Urothelium cell line (cell line): Measurements from ENCODE around the gene EEF1AKMT1.
"Not testable (repeated sequence)": the region's sequence is repeated elsewhere in the genome, so short reads cannot be mapped to it uniquely, and the experiment has no call there.

ENCODE experiments used
- DNase-seq: peaks from one replicate; pipeline ENCODE4 v3.0.0; 2011; ENCODE audit warnings: low spot score, mixed read lengths
- FAIRE-seq: peaks from 2 replicates; lab custom pipeline; 2011; peaks lifted over from hg19 to GRCh38; lab: Jason Lieb, UNC

The EEF1AKMT1 gene

GRCh38 chr13:20702530-20702914 lies 71.2 kb downstream of the EEF1AKMT1 start:
- FAIRE-seq (no peak), DNase-seq (no peak)

DNA sequence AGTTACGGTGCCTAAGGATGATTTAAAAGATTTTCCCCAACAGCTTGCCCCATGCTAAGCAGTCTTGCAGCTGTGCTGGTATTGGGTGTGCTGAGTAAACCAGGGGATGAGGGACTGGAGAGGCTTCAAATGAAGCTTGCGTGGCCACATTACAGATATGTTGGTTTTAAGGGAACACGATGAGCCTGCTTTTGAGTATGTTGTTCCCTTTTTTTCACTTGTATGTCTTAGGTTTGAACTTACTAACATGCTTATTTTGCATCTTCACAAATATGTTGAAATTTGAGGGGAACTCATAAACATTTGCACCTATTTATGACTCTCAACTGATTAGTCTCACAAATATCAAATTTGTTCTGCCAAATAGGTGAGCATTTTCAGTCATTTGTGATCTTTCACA lies 72.3 kb downstream of the EEF1AKMT1 start:
- FAIRE-seq (no peak), DNase-seq (no peak)

DNA sequence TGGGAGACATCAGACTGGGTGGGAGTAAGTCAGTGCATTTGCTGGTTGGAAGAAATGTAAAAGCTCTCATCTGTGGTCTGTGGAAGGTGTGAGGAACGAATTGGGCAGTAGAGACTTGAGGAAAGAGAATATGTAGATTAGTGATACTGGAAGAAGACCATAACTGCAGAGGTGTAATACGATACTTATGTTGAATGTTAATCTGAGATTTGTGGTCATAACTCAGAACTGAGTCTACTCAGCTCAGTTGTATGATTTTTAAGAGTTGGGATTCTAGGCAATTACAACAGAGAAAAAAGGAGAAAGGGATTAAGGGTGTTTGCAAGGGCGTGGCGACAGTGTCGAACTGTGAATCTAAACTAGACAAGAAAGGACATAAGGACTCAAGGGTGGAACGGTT lies 73.5 kb downstream of the EEF1AKMT1 start:
- no peak for DNase-seq
- FAIRE-seq, result no peak

GRCh38 chr13:20699715-20700114 lies 74.0 kb downstream of the EEF1AKMT1 start:
- DNase-seq (no peak), FAIRE-seq (no peak)

- DNase-seq (no peak), FAIRE-seq (no peak)
Measured at GRCh38 chr13:20696073-20696472, 77.7 kb downstream of the EEF1AKMT1 start.

- FAIRE-seq (no peak), DNase-seq (no peak)
Measured at GRCh38 chr13:20691616-20692015, 82.1 kb downstream of the EEF1AKMT1 start.

DNA sequence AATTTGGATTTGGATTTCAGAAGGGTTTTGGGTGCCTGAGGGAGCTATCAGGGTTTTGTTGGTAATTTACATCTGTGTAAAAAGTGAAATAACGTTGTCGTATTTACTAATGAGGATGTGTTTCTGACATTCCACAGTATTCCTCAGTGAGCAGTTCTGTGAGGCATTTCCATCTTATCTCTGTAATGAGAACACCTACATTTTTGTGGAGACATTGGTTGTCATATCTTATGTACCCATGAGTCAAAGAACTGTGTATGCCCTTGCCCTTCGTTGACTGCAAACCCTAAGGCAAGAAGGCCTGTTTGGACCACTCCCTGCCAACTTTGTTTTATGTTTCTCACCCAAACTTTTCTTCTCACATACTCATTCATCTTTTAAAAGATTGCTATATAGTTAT lies 84.5 kb downstream of the EEF1AKMT1 start:
- FAIRE-seq, result no peak
- DNase-seq, result no peak

- FAIRE-seq (no peak), DNase-seq (no peak)
Measured at GRCh38 chr13:20686863-20687579, 86.7 kb downstream of the EEF1AKMT1 start.

GRCh38 chr13:20686167-20686566 lies 87.6 kb downstream of the EEF1AKMT1 start:
- FAIRE-seq, result no peak
- no peak for DNase-seq

GRCh38 chr13:20685092-20685491 lies 88.7 kb downstream of the EEF1AKMT1 start:
- FAIRE-seq (no peak), DNase-seq (no peak)

DNA sequence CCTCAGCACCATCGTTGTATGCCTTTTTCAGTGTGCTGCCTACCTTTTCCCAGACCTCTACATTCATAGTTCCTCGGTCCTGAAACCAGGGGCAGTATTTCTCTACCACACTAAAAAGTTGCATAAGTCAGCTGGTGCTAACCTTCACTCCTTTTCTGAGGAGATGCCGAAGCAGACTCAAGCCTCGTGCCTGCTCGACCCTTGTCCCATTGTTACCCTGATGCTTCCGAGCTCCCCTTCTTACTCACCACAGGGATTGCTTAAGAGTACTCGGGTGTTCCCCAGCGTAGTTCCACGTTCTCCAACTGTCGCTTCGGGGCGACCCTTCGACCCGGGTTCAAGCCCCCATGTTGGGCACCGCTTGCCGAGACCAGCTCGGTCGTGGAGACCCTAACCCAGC lies 89.2 kb downstream of the EEF1AKMT1 start:
- FAIRE-seq (no peak), DNase-seq (no peak)

GRCh38 chr13:20684041-20684440 lies 89.7 kb downstream of the EEF1AKMT1 start:
- FAIRE-seq (no peak), DNase-seq (no peak)

DNA sequence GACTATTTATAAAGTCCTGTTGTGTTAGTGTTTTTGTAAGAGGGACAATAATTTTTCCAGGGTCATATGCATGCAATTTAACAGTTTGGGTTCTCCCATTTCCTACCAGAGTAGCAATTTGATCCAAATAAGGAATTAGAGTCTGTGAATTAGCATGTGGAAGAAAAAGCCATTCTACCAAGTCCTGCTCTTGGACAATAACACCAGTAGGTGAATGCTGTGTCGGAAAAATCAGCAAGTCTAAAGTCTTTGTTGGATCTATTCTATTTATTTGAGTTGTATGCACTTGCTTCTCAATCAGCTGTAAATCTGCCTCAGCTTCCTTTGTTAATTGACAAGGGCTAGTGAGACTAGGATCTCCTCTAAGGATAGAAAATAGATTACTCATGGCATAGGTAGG lies 91.7 kb downstream of the EEF1AKMT1 start:
- DNase-seq (no peak), FAIRE-seq (no peak)

DNA sequence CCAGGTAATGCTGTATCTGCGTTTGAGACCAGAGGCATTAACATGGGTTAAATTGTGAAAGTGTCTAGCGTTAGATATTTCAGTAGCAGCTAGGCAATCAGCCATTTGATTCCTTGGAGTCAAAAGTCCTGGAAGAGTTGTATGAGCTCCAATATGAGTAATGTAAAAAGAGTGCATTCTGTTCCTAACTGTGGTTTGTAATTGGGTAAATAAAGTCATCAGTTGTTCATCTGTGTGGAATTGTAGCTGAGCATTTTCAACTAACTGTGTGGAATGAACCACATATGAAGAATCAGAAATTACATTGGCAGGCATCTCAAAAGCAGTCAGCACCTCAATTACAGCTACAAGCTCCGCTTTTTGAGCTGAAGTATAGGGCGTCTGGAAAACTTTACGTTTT lies 92.3 kb downstream of the EEF1AKMT1 start:
- not testable (repeated sequence) for DNase-seq

GRCh38 chr13:20680416-20681080 lies 93.2 kb downstream of the EEF1AKMT1 start:
- DNase-seq, result no peak
- FAIRE-seq, result no peak

More for the DNA sequence above, 92.3 kb downstream of the EEF1AKMT1 start:
- not testable (repeated sequence) for FAIRE-seq

- DNase-seq, result no peak
- FAIRE-seq, result no peak
Measured at GRCh38 chr13:20679879-20680278, 93.9 kb downstream of the EEF1AKMT1 start.
